Dermis microvascular lymphatic vessel endothelial cell (primary cell): ENCODE data around the gene SIK1. TPM values are rescaled to one million over a fixed set of nuclear protein-coding genes. Genes with fewer than 3 reads are reported as not detected.
A peak's percentile ranks its signal among the peaks of the same experiment; 100 is the strongest.

ENCODE experiments used
- DNase-seq, 2 donors: peaks; one replicate each; pipeline versions ENCODE4 v3.0.0 to v3.0.0-alpha.2; 2010; ENCODE audit warnings: low read depth in 2 of 2
- total RNA-seq: library from RNA; depleted of rRNA; stranded (reverse); fragments of >200 nt; gene quantifications from 2 replicates; pipeline ENCODE4 v1.2.1, GENCODE V29; 2014

Gene SIK1
- total RNA-seq, 1 donor from 2014 or later: 0.26 TPM

DNA sequence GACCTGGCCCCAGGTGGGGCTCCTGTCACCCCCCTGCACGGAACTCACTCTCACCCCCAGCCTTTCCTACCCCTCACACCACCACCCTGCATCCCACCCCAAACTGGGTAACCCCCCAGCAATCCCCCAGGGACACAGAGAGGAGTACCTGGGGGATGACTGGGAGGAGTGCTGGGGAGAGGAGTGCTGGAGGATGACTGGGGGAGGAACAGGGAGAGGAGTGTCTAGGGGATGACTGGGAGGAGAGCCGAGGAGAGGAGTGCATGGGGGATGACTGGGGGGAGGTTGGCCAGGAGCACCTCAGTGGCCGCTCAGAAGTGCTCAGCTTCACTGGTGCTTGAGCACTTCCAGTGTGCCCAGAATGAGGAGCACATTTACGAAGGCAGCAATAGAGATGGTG lies 59.1 kb downstream of the SIK1 start:
- no peak for DNase-seq

- no peak for DNase-seq
Measured at GRCh38 chr21:43367296-43367695, 59.6 kb downstream of the SIK1 start.

DNA sequence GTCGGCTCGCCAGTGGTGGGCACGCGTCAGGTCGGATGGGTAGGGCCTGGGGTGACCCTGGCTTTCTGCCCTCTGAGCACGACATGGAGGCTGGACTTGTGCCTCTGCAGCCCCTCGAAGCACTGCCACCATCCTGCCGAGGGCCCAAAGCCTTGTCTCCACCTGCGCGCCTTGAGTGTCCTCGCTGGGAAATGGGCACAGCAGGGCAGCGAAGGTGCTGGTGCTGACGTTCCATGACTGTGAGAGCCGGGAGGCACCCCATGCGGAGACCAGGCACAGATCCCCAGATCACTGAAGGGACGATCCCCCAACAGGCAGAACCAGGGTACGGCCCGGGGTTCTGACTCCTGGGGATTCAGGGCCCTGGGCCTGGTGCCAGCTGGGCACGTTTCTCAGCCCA lies 60.3 kb downstream of the SIK1 start:
- DNase-seq: no peak

DNA sequence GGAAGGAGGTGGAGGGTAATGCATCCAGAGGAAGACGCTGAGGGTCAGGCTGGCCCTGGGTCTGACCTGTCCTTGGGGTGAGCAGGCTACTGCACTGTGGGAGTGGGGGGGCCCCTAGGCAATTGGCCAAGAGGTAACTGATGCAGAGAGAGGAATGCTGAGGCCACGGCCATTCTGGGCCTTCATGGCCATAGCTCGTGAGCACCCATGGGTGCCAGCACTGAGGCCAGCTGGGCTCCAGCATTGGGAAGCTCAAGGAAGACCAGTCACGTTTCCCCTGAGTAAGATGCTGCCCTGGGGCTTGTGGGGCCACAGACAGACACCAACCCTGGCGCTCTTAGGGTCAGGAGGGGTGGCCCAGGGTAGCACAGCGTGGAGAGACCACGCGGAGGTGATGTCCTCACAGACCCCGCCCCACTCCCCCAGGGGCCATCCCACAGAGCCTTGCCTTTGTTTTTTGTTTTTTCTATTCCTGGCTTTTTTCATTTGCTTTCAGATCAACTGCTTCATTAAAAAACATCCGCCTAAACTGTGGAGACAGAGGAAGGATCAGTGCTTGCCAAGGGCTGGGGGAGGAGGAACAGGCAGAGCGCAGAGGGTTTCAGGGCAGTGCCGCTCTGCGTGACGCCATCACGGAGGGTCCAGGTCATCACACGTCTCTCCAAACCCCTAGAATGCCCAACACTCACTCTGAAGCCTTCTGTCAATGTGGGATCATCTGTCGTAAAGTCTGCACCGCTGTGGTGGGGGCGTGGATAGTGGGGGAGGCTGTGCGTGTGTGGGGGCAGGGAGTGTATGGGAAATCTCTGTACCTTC lies 61.1 kb downstream of the SIK1 start:
- no peak for DNase-seq

DNA sequence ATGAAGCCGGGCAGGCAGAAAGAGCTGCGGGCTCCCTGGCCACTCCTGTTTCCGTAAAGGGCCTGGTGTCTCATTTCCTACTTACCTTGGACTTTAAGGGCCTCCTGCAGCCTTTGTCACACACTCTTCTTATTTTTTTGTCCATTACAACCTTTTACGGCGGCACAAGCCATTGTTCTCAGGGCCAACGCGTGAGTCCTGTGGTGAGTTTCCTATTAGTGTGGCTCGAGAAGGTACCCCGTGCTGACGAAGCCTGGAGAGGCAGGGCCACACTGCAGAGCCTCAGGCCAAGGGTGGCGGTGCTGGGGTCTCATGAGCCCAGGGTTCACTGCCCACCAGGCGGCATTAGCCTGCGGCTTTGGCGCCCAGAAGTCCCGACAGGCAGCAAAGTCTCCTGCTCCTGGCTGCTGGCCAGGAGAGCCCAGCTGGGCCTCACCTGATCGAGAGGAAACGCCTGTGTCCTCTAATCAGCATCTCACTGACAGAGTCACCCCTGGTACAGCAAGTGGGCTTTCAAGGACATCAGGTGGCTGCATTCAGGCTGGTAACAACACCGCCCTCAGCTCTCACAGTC lies 62.0 kb downstream of the SIK1 start:
- DNase-seq: peak in 1 of 2 donors; percentile 51

Other genes starting within 250 kb of the SIK1 start
- 0.26 and 0.38 TPM in 2 replicates for gene HSF2BP, start 232.4 kb upstream of the SIK1 start, total RNA-seq
- gene RRP1B, start 232.4 kb upstream of the SIK1 start, total RNA-seq: 22.1 and 25.2 TPM in 2 replicates